ENCODE results near the gene ZC3H7A. TPM values are rescaled to one million over a fixed set of nuclear protein-coding genes. Genes with fewer than 3 reads are reported as not detected.

The ZC3H7A gene
- total and polyA plus RNA-seq, 10 of the 15 experiments (the other 5 are each of a cell fraction or from before 2014, with no cell fraction given): 46.3 to 188 (median 68.6) TPM

DNA sequence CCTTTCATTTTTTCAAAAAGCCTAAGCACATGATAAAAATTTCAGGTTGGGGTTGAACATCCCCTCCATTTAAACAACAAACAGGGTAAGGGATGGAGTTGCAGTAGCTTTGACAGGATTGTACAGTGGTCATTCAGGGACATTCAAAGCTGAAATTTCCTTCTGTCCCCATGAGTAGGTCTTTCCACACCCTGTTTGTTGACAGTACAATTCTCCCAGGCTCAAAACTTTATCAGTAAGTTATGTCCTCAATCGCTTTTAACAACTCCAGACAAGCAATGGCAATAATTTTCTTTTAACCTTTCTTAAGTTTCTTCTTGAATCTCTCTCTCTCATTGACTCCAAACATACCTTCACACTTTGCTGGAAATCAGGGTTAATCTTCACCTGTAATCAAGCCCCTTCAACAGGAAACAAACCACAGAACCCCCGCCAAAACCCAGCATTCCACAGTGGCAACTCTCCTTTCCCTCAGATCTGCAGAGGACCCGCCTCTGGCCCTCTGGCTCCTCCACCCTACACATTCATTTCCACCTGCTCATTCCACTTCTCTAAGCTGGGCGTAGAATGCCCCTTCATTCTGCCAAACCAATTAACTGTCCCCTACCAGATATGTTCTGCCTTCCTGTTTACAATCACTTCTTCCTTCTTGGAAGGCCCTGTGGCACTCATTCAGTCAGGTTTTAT is 75.1 kb downstream of the ZC3H7A start:
- ATAC-seq (no peak), DNase-seq (ENCODE audit: low read depth, low spot score) (no peak), FAIRE-seq (no peak)
- ChIA-PET SMC1A (ENCODE audit: uncharacterized antibody, unreplicated experiment) (no interaction called here), RAD21 (ENCODE audit: unreplicated experiment) (interaction anchor here (1.5 kb wide), 1 partner anchor 190 kb away, joined by 3 read pairs; no protein-coding TSS in a partner anchor), POLR2A (no interaction called here), CTCF (interaction anchor here (0.6 to 1.0 kb wide), 3 partner anchors 8 to 155 kb away, joined by 3 read pairs; partner anchors contain the start of gene ZC3H7A)
- TSS peak; percentile 22 for BruUV-seq (replicated peaks)
- H2AFZ ChIP-seq (ENCODE audit: control insufficient read depth, low read depth, low read length): no peak overlapping the region
- in situ Hi-C loops (cut with MboI): no loop called here
- intact Hi-C loops (cut with micrococcal nuclease; ENCODE audit: unreplicated experiment): no loop called here
- TF ChIP-seq FOXM1 (IDR thresholded peaks at IDR 0.05; ENCODE audit: low read depth, low read length) (no peak), PBX3 (IDR thresholded peaks at IDR 0.05; ENCODE audit: insufficient replicate concordance, low read depth, low read length) (no peak), HDAC6 (IDR thresholded peaks at IDR 0.05; ENCODE audit: unreplicated experiment) (no peak), DPF2 (IDR thresholded peaks at IDR 0.05) (no peak), ZNF622 (IDR thresholded peaks at IDR 0.05) (no peak), POU2F2 (IDR thresholded peaks at IDR 0.05; ENCODE audit: borderline replicate concordance, low read depth, low read length) (no peak)
- H3K9me3 ChIP-seq (replicated peaks; ENCODE audit: control insufficient read depth, insufficient read depth, low read length): no peaks in the 10 kb centered on the region
- no peak overlapping the region for H3K4me2 ChIP-seq (ENCODE audit: control insufficient read depth, insufficient read depth)
- H3K27ac ChIP-seq (ENCODE audit: control insufficient read depth, insufficient read depth): no peak overlapping the region
- peaks cover 6% of the 10 kb centered on the region for H3K79me2 ChIP-seq (ENCODE audit: control insufficient read depth, insufficient read depth, low read length)
- no peak overlapping the region for H3K4me3 ChIP-seq
- no peaks in the 10 kb centered on the region; the same call in 1 of the 2 replicates for H4K20me1 ChIP-seq (ENCODE audit: control insufficient read depth, insufficient read depth)
- H3K27me3 ChIP-seq (replicated peaks in 1 of 2; ENCODE audit: control insufficient read depth in 2 of 2, insufficient read depth in 2 of 2, low read length in 1 of 2): no peaks in the 10 kb centered on the region
- no peak overlapping the region for H3K9ac ChIP-seq (ENCODE audit: control insufficient read depth, insufficient read depth, low read length)
- WGBS (ENCODE audit: insufficient coverage, insufficient replicate concordance, low lambda C conversion rate, missing lambda C conversion rate): 100% methylated on average over 4 of the region's 4 CpGs
- peaks cover 14 to 36% of the 10 kb centered on the region in 2 experiments for H3K36me3 ChIP-seq (ENCODE audit: control insufficient read depth in 2 of 2, insufficient read depth in 2 of 2, low read length in 1 of 2)
- peaks cover 3% of the 10 kb centered on the region; the same call in 1 of the 2 replicates for H3K4me1 ChIP-seq (ENCODE audit: control insufficient read depth, insufficient read depth, low read length)
